CD4-positive, alpha-beta memory T cell (primary cell): ENCODE results near the gene ABHD5. TPM values are rescaled to one million over a fixed set of nuclear protein-coding genes. Genes with fewer than 3 reads are reported as not detected.

Experiments used
- CTCF ChIA-PET: fragments of 350-600 bp; sonication (Branson Sonifier 250); formaldehyde crosslinking; loops from one replicate; lab custom pipeline; 2021; ENCODE audit warnings: inconsistent platforms; ENCODE audit not compliant: partially characterized antibody; lab: Charles Lee
- POLR2A ChIA-PET: fragments of 350-600 bp; sonication (Branson Sonifier 250); formaldehyde crosslinking; loops from one replicate; lab custom pipeline; 2021; ENCODE audit not compliant: partially characterized antibody; lab: Charles Lee
- DNase-seq, 5 donors: peaks; one replicate each; pipeline versions ENCODE4 v3.0.0 to v3.0.0-alpha.2; 2020 to 2022; ENCODE audit warnings: mixed read lengths in 1 of 5
- H3K27ac ChIP-seq: one replicate; pipeline ENCODE4 v1.7.0; 2013; ENCODE audit warnings: low read depth, low read length
- H3K27me3 ChIP-seq: 2 replicates; pipeline ENCODE4 v1.7.0; 2013; ENCODE audit warnings: mild to moderate bottlenecking, low read length, moderate library complexity; ENCODE audit not compliant: insufficient read depth
- H3K36me3 ChIP-seq: 2 replicates; pipeline ENCODE4 v1.7.0; 2013; ENCODE audit warnings: mild to moderate bottlenecking, low read length, moderate library complexity; ENCODE audit not compliant: insufficient read depth
- H3K4me1 ChIP-seq: 2 replicates; pipeline ENCODE4 v1.7.0; 2013; ENCODE audit warnings: mild to moderate bottlenecking, low read length, moderate library complexity; ENCODE audit not compliant: insufficient read depth
- H3K4me3 ChIP-seq, 2 donors: one replicate each; pipeline ENCODE4 v1.7.0; 2013; ENCODE audit warnings: low read length in 2 of 2, mild to moderate bottlenecking in 1 of 2
- H3K9me3 ChIP-seq, 2 donors: one replicate each; pipeline ENCODE4 v1.7.0; 2013; ENCODE audit warnings: low read length in 2 of 2, control low read depth in 1 of 2; ENCODE audit not compliant: control insufficient read depth in 1 of 2
- H3K27ac Mint-ChIP-seq, 7 donors: one replicate each; pipeline ENCODE4 v1.8.0; 2020 to 2021; ENCODE audit warnings: mixed read lengths in 7 of 7, mild to moderate bottlenecking in 6 of 7, inconsistent platforms in 3 of 7, moderate library complexity in 3 of 7
- H3K27me3 Mint-ChIP-seq, 2 donors: one replicate each; pipeline ENCODE4 v1.8.0; 2020 to 2021; ENCODE audit warnings: mixed read lengths in 2 of 2
- H3K36me3 Mint-ChIP-seq, 2 donors: one replicate each; pipeline ENCODE4 v1.8.0; 2020 to 2021; ENCODE audit warnings: mixed read lengths in 2 of 2, inconsistent platforms in 1 of 2, mild to moderate bottlenecking in 1 of 2
- H3K4me1 Mint-ChIP-seq, 4 donors: one replicate each; pipeline ENCODE4 v1.8.0; 2020 to 2021; ENCODE audit warnings: mixed read lengths in 4 of 4, mild to moderate bottlenecking in 1 of 4
- H3K4me3 Mint-ChIP-seq, 8 donors: one replicate each; pipeline ENCODE4 v1.8.0; 2020 to 2021; ENCODE audit warnings: mixed read lengths in 8 of 8, mild to moderate bottlenecking in 7 of 8, moderate library complexity in 6 of 8, inconsistent platforms in 3 of 8
- H3K9me3 Mint-ChIP-seq, 8 donors: one replicate each; pipeline ENCODE4 v1.8.0; 2020 to 2021; ENCODE audit warnings: mixed read lengths in 8 of 8, mild to moderate bottlenecking in 5 of 8, inconsistent platforms in 3 of 8, moderate library complexity in 1 of 8
- intact Hi-C: fragments of 100-400 bp; cut with micrococcal nuclease; formaldehyde crosslinking; loops from one replicate; pipeline ENCODE4 v1.15.1; 2023
- polyA plus RNA-seq, 2 donors: library from polyadenylated mRNA; unstranded; fragments of 300-500 nt; fragmentation: Illumina TruSeq; gene quantifications; one replicate each; pipeline ENCODE4 v1.2.3, GENCODE V29; 2021
- total RNA-seq, 2 experiments: library from RNA; stranded (reverse); gene quantifications; one replicate each; pipeline ENCODE4 v1.2.3, GENCODE V29; 2021

ABHD5 gene
- total and polyA plus RNA-seq, 4 experiments from 2014 or later = 5.3 to 7.5 (median 6.6) TPM

DNA sequence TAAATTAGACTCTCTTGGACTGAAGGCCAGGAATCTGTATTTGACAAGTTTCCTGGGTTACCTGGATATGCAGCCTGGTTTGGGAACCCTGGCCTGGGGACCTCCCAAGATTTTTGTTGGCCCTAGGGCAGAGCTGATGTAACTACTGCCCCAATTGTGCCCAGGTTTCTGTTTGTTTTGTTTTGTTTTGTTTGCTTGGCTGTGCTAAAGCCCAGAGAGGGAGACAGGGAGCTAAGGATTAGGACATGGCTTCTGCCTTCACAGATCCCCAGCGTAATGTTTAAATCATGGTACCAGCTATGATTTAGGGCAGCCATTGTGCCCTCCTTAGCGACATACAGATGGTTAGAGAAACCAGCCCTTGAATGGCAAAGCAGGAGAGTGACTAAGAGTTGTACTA lies 47.6 kb downstream of the ABHD5 start:
- H3K36me3 Mint-ChIP-seq = peaks cover 0 to 3% of the 10 kb centered on the region in 2 donors
- Histone ChIP-seq H3K27ac (no peak overlapping the region), H3K9me3 (no peaks in the 10 kb centered on the region), H3K4me1 (no peaks in the 10 kb centered on the region), H3K4me3 (no peak overlapping the region), H3K27me3 (no peaks in the 10 kb centered on the region), H3K36me3 (no peaks in the 10 kb centered on the region)
- DNase-seq = no peak
- intact Hi-C loops = no loop called here
- no peaks in the 10 kb centered on the region for H3K4me1 Mint-ChIP-seq
- no peak overlapping the region for H3K4me3 Mint-ChIP-seq
- CTCF ChIA-PET = interaction anchor here (1.0 kb wide), 2 partner anchors 9 to 194 kb away, joined by 3 to 4 read pairs; no protein-coding TSS in a partner anchor
- H3K27ac Mint-ChIP-seq = no peak overlapping the region
- peaks cover 0 to 3% of the 10 kb centered on the region in 2 donors for H3K27me3 Mint-ChIP-seq
- no peaks in the 10 kb centered on the region for H3K9me3 Mint-ChIP-seq
- POLR2A ChIA-PET = interaction anchor here (0.7 kb wide), 1 partner anchor 17 kb away, joined by 3 read pairs; no protein-coding TSS in a partner anchor

- intact Hi-C loops = no loop called here
- H3K4me3 ChIP-seq = no peak overlapping the region
- H3K9me3 ChIP-seq = peaks cover 0 to 8% of the 10 kb centered on the region in 2 donors
- POLR2A ChIA-PET = no interaction called here
- no peak overlapping the region for H3K27ac ChIP-seq
- no peaks in the 10 kb centered on the region for H3K36me3 ChIP-seq
- no peaks in the 10 kb centered on the region for H3K27me3 ChIP-seq
- Mint-ChIP-seq H3K27me3 (peaks cover 3 to 4% of the 10 kb centered on the region in 2 donors), H3K27ac (peak overlapping the region in 1 of 7 donors; percentile 4), H3K36me3 (peaks cover 0 to 4% of the 10 kb centered on the region in 2 donors), H3K9me3 (peaks cover 0 to 11% (median 10%) of the 10 kb centered on the region in 8 donors), H3K4me1 (no peaks in the 10 kb centered on the region), H3K4me3 (no peak overlapping the region)
- CTCF ChIA-PET = interaction anchor here (1.3 kb wide), 1 partner anchor 26 kb away, joined by 4 read pairs; no protein-coding TSS in a partner anchor
- DNase-seq = no peak
- H3K4me1 ChIP-seq = no peaks in the 10 kb centered on the region
Observed at GRCh38 chr3:43742920-43743319, 52.2 kb downstream of the ABHD5 start.

DNA sequence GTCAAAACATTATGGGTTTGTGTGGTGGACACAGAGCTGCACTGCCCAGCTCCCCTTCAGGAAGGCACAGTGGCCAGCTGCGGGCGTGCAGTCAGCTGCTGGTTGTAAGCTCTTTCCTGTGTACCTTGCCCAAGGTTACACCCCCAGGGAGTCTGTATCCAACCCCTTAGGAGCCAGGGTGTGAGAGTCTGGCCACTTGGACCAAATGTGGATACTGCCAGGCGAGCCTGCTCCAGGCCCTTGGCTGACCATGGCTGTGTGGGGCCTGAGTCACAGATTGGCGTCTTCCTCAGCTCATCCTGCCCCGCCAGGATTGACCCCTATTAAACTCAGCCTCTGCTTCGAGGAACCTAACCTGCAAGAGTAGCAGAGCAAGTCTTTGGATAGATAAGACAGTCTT lies 56.9 kb downstream of the ABHD5 start:
- DNase-seq = no peak
- Mint-ChIP-seq H3K27ac (no peak overlapping the region), H3K27me3 (peaks cover 0 to 4% of the 10 kb centered on the region in 2 donors), H3K4me3 (no peak overlapping the region), H3K9me3 (peaks cover 0 to 11% (median 10%) of the 10 kb centered on the region in 8 donors), H3K36me3 (peaks cover 0 to 4% of the 10 kb centered on the region in 2 donors), H3K4me1 (no peaks in the 10 kb centered on the region)
- H3K9me3 ChIP-seq = peaks cover 0 to 8% of the 10 kb centered on the region in 2 donors
- CTCF ChIA-PET = interaction anchor here (1.0 to 1.1 kb wide), 2 partner anchors 8 to 10 kb away, joined by 3 read pairs; no protein-coding TSS in a partner anchor
- H3K4me3 ChIP-seq = no peak overlapping the region
- no peaks in the 10 kb centered on the region for H3K36me3 ChIP-seq
- intact Hi-C loops = no loop called here
- no peak overlapping the region for H3K27ac ChIP-seq
- no peaks in the 10 kb centered on the region for H3K4me1 ChIP-seq
- H3K27me3 ChIP-seq = no peaks in the 10 kb centered on the region
- POLR2A ChIA-PET = no interaction called here

GRCh38 chr3:43748179-43748578 lies 57.4 kb downstream of the ABHD5 start:
- H3K27ac ChIP-seq = no peak overlapping the region
- H3K4me3 ChIP-seq = no peak overlapping the region
- no peak for DNase-seq
- Mint-ChIP-seq H3K4me3 (no peak overlapping the region), H3K4me1 (no peaks in the 10 kb centered on the region), H3K9me3 (peaks cover 0 to 11% (median 10%) of the 10 kb centered on the region in 8 donors), H3K27me3 (peaks cover 0 to 4% of the 10 kb centered on the region in 2 donors), H3K36me3 (peaks cover 0 to 4% of the 10 kb centered on the region in 2 donors), H3K27ac (no peak overlapping the region)
- H3K36me3 ChIP-seq = no peaks in the 10 kb centered on the region
- H3K4me1 ChIP-seq = no peaks in the 10 kb centered on the region
- CTCF ChIA-PET = interaction anchor here (1.0 kb wide), 1 partner anchor 10 kb away, joined by 3 read pairs; no protein-coding TSS in a partner anchor
- POLR2A ChIA-PET = no interaction called here
- H3K27me3 ChIP-seq = no peaks in the 10 kb centered on the region
- peaks cover 0 to 8% of the 10 kb centered on the region in 2 donors for H3K9me3 ChIP-seq
- intact Hi-C loops = no loop called here

DNA sequence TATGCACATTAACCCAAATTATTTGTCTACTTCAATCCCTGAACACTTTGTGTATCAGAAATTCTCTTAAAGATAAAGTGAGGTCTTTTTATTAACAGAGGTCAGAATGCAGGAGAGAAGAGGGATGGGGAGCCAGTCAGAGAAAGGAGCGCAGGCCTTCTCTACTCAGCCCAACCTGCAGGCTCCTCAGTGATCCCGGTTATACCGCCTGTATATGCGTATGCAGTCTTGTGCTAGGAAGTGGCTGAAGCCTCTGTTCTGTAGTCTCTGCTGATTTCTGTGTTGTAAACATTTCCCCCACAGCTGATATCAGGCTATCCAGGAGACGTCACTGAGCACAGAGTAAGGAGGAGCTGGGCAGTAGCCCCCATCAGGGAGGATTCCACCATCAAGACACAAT lies 57.9 kb downstream of the ABHD5 start:
- Histone ChIP-seq H3K9me3 (peaks cover 0 to 8% of the 10 kb centered on the region in 2 donors), H3K27me3 (no peaks in the 10 kb centered on the region), H3K4me1 (no peaks in the 10 kb centered on the region), H3K27ac (no peak overlapping the region), H3K36me3 (no peaks in the 10 kb centered on the region), H3K4me3 (no peak overlapping the region)
- no peak overlapping the region for H3K27ac Mint-ChIP-seq
- ChIA-PET CTCF (no interaction called here), POLR2A (no interaction called here)
- H3K4me1 Mint-ChIP-seq = no peaks in the 10 kb centered on the region
- DNase-seq = no peak
- peaks cover 0 to 4% of the 10 kb centered on the region in 2 donors for H3K36me3 Mint-ChIP-seq
- intact Hi-C loops = no loop called here
- peaks cover 0 to 4% of the 10 kb centered on the region in 2 donors for H3K27me3 Mint-ChIP-seq
- H3K4me3 Mint-ChIP-seq = no peak overlapping the region
- H3K9me3 Mint-ChIP-seq = peaks cover 0 to 11% (median 10%) of the 10 kb centered on the region in 8 donors

GRCh38 chr3:43752905-43753304 lies 62.2 kb downstream of the ABHD5 start:
- Histone ChIP-seq H3K36me3 (no peaks in the 10 kb centered on the region), H3K4me1 (peaks cover 34% of the 10 kb centered on the region), H3K27me3 (no peaks in the 10 kb centered on the region), H3K27ac (no peak overlapping the region), H3K4me3 (no peak overlapping the region), H3K9me3 (no peaks in the 10 kb centered on the region)
- H3K27me3 Mint-ChIP-seq = no peaks in the 10 kb centered on the region
- H3K9me3 Mint-ChIP-seq = peaks cover 0 to 2% (median 0%) of the 10 kb centered on the region in 8 donors
- no peak for DNase-seq
- no peaks in the 10 kb centered on the region for H3K36me3 Mint-ChIP-seq
- intact Hi-C loops = no loop called here
- no peak overlapping the region for H3K27ac Mint-ChIP-seq
- H3K4me1 Mint-ChIP-seq = peaks cover 19 to 36% (median 30%) of the 10 kb centered on the region in 4 donors
- H3K4me3 Mint-ChIP-seq = no peak overlapping the region
- ChIA-PET POLR2A (interaction anchor here (0.7 to 1.0 kb wide), 2 partner anchors 62 to 208 kb away, joined by 4 read pairs; partner anchors contain the start of gene ABHD5), CTCF (interaction anchor here (0.9 to 1.2 kb wide), 2 partner anchors 9 to 53 kb away, joined by 3 to 4 read pairs; no protein-coding TSS in a partner anchor)

DNA sequence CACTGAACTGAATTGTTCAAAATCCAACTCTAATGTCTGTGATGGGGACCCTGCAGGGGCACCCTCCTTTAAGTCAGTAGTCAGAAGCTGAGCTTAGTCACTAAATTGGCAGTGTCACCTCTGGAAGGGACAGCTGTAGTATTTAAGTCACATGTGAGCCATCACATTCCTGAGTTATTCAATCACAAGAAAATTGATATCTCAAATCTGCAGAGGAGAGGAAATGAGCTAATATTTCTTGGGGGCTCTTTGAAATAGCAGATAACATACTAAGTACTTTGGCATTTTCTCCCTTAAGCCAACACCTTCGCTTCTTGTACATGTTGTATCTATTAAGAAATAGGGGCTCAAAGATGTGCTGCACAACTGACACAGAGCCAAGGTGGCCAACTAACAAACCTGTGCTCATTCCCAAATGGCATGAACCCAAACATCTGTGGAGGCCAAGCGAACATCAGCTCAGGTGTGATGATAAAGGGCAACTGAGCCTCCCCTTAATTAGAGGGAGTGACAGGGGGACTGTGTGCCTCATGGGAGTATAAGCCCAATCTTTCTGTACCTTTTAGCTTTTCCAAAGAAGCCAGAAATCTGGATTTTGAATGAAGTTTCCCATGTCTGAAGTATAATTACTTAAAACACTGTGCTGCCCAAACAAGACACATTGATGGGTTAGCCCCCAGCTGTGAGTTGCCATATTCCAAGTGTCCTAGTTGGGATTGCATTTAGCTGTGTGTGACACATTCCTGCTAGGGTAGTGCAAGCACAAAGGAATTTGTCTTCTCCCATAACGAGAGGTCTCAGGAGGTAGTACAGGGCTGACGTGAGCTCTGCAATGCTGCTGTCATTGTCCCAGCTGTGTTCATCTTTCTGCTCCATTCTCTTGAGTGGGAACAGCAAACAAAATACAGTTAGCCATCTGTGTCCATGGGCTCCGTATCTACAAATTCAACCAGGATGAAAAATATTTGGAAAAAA lies 63.3 kb downstream of the ABHD5 start:
- Mint-ChIP-seq H3K4me3 (peak overlapping the region in 1 of 8 donors; percentile 42), H3K9me3 (peaks cover 0 to 2% (median 0%) of the 10 kb centered on the region in 8 donors), H3K4me1 (peaks cover 26 to 47% (median 38%) of the 10 kb centered on the region in 4 donors), H3K27me3 (no peaks in the 10 kb centered on the region), H3K36me3 (no peaks in the 10 kb centered on the region), H3K27ac (peak overlapping the region in 1 of 7 donors; percentile 37)
- DNase-seq = no peak
- H3K36me3 ChIP-seq = no peaks in the 10 kb centered on the region
- ChIA-PET CTCF (interaction anchor here (0.7 to 4.8 kb wide), 4 partner anchors 10 to 62 kb away, joined by 3 to 24 read pairs (median 8); no protein-coding TSS in a partner anchor), POLR2A (interaction anchor here (1.0 to 3.9 kb wide), 3 partner anchors 15 to 63 kb away, joined by 4 to 26 read pairs (median 8); partner anchors contain the start of gene ABHD5)
- no peaks in the 10 kb centered on the region for H3K27me3 ChIP-seq
- intact Hi-C loops = no loop called here
- no peaks in the 10 kb centered on the region for H3K9me3 ChIP-seq
- no peak overlapping the region for H3K4me3 ChIP-seq
- peaks cover 34% of the 10 kb centered on the region for H3K4me1 ChIP-seq
- H3K27ac ChIP-seq = no peak overlapping the region
